HG03066 (cell line): ENCODE data around the gene GPATCH2L.

ENCODE experiments used
- ATAC-seq: cut with Tn5 transposase; IDR thresholded peaks from one replicate; pipeline ENCODE4 v1.9.1; 2021; ENCODE audit warnings: low read depth; ENCODE audit not compliant: unreplicated experiment

Gene GPATCH2L

DNA sequence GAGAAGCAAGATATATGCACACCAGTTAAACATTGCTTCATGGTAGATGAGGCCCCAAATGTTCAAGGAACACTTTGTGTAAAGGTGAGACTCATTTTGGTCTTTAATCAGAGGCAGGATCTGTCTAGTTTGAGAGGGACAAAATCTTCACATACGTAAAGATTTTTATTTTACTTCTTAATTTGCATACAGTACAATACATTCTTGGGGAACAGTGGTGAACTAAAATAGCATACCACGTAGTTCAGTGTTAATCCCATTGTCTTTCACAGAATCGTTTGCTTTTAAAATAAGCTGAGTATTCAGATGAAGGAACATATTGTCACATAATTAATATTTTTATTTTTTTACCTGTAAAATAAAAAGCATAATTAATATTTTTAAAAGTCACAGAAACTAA lies 43.3 kb downstream of the GPATCH2L start:
- ATAC-seq, result no peak

GRCh38 chr14:76196980-76197695 lies 45.4 kb downstream of the GPATCH2L start:
- ATAC-seq, result no peak

- ATAC-seq, result no peak
Observed at GRCh38 chr14:76201162-76201561, 49.4 kb downstream of the GPATCH2L start.

DNA sequence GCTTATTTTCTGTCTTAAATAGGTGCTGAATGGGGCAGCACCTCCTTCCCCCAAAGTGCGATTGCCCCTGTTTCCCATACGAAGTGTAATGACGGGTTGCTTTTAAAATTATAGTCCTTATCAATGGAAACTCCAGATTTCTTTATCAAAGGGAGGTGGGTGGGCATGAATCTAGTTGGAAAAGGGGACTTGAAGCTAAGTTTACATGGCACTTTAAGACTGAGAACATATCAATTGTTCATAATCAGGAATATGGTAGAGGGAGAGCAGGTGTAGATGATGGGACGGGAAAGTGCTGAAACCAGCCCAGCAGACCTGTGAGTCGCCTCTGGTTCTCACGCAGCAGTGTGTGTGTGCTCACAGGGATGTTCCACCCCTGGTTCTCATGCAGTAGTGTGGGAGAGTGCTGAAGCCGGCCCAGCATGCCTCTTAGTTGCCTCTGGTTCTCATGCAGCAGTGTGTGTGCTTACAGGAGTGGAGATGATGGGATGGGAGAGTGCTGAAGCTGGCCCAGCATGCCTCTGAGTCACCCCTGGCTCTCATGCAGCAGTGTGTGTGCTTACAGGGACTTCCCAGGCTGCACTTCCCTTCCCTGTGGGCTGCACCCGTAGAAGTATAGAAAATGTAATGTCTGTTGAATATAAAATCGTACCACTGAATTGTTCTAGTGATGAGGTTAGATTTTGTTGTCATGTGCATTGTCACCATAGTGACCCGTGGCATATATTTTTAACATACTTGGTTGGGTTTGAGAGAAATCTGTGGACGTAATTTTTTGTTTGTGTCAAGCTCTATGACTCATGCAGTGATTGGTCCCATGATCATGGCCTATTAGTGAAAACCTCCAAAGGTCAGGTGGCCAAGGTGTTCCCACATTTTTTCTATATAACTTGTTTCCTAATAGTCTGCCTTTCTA lies 51.6 kb downstream of the GPATCH2L start:
- ATAC-seq, result no peak

GRCh38 chr14:76204461-76205230 lies 52.9 kb downstream of the GPATCH2L start:
- no peak for ATAC-seq

GRCh38 chr14:76205708-76206107 lies 54.0 kb downstream of the GPATCH2L start:
- no peak for ATAC-seq

DNA sequence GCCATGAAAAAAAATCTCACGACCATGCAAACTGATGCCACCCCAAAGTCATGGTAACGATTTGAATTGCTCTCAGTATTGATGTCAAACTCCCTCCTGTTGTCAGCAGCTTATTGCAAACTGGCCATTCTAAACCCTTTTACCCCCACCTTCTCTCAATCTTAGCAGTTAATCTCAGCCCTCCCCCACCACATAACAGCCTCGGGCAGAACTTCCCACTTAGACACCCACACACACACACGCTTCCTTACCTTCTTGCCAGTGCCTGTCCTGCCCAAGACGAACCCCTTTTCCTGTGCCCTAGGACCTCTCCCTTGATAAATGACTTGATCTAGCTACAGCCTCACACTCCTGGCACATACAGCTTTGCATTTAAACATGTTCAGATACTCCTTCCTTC lies 56.6 kb downstream of the GPATCH2L start:
- ATAC-seq, result no peak

DNA sequence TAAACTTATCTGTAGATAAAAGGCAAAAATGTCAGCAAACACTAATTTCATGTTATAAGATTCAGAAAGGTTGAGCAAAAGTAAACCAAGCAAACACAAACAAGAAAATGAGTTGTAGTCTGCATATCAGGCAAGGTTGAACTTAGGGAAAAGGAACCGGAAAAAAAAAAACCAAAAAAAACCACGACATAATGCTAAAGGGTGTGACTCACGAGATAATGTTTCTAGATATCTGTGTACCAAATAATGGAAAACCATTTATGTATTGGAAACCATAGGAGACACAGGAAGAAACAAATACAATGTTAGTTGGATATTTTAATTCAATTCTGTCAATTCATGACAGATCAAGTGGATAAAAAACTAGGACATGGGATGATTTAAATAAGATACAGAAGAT lies 60.5 kb downstream of the GPATCH2L start:
- ATAC-seq, result no peak

- no peak for ATAC-seq
Observed at GRCh38 chr14:76217179-76217578, 65.5 kb downstream of the GPATCH2L start.

DNA sequence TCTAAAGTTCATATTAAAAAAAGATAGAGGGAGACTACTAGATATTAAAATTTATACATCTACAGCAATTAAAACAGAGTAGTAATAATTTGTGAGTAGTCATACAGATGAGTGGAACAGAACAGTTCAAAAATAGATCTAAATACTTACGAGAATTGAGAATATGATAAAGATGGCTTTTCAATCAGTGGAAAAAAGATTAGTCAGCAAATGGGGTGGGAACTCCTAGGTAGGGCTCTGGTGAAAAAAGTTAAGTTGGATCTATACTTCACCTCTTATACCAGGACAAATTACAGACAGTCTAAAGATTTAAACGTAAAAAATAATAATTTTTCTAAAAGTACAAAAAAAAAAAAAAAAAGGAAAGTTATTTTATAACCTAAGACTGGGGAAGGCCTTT lies 66.9 kb downstream of the GPATCH2L start:
- ATAC-seq, result no peak

DNA sequence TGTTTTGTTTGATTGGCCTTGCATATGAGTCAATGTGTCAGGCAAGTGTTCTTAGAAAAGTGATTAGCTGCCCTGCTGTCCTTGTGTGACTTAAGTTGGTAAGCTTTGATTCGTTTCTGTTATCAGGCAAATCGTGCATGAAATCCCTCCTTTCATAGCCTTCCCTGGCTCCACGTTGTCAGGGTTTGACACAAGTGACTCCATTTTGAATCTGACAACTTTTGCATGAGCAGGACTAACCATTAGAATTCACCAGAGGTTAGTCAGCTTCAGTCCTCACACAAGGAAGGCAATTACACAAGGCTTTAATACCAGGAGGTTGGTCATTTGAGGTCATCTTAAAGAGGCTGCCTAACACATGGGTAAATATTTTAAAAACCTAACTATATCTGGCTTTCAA lies 68.2 kb downstream of the GPATCH2L start:
- no peak for ATAC-seq

GRCh38 chr14:76227450-76228050 lies 75.8 kb downstream of the GPATCH2L start:
- ATAC-seq, result no peak

DNA sequence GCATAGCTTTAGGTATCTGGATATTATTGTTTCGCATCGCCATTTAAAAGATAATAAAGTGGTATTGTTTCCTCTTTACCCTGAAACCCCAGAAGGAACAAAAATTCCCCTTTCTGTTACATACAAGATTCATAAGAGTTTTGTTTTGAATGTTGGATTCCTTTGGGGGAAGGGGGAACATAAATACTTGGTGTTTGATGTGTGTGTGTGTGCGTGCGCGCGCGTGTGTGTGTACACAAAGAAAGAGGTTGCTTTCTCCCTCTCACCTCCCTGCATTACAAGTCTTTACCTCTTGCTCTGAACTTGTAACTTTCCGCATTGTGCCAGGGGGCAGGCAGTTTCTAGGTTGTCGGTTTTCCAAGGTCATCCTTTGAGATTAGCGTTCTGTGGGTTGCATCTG lies 76.4 kb downstream of the GPATCH2L start:
- ATAC-seq, result no peak

DNA sequence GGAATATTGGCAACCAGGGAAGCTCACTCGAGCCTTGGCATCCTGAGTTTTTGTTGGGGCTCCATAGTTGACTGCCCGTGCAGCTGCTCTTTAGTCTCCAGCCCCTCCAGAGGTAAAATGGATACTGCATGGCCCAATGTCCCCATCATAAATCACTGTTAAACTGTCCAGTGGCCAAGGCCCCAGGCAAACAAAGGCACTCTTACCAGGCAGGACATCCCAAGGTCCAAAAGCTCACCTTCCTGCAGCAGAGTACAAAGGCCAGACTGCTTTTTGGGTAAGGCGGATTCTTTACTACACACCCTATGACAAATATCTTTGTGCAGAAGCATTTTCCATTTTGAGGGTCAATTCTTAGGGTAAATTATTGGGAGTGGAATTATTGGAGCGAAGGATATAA lies 81.1 kb downstream of the GPATCH2L start:
- no peak for ATAC-seq

DNA sequence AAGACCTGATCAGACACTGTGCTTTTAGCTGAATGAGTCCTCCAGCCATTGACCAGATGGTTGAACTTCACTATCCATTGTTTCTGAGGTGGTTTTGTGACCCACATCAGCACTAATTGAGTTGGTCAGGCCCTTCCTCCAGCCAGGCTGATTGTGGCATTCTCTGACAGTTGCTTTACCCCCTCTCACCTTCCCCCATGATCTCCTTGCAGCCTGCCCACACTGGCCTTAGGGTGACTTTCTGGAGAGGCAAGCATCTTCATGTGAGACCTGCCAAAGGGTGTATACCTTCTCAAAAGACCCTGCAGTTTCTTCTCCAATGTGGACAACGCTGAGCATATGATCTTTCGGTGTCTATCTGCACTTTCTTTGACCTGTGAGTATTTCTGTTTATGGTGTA lies 83.9 kb downstream of the GPATCH2L start:
- ATAC-seq, result peak; percentile 9

- ATAC-seq, result peak; percentile 60
Observed at GRCh38 chr14:76236172-76237130, 84.7 kb downstream of the GPATCH2L start.

- no peak for ATAC-seq
Observed at GRCh38 chr14:76237349-76237990, 85.7 kb downstream of the GPATCH2L start.

DNA sequence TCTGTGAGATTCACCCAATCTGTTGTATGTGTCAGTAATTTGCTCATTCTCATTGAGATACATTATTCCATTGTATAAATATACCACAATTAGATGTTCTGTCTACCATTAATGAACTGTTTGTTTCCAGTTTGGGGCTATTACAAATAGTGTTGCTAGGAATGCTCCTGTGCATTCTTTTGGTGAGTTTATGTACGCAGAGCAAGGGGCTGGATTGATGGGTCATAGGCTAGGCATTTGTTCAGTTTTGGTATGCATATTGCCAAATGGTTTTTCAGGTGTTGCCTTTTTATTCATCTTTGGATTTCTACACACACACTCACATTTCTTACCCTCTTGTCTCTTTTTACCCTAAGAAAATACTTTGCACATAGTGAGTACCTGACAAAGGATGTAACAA lies 93.4 kb downstream of the GPATCH2L start:
- ATAC-seq, result no peak

- ATAC-seq, result no peak
Observed at GRCh38 chr14:76250302-76250701, 98.6 kb downstream of the GPATCH2L start.
